T-helper 1 cell treated with Interleukin-12 subunit alpha and Interleukin-12 subunit beta and Interleukin-4 antibody, amounts not matched to agents 30 μg/mL and 1 μg/mL, for 36 hours (primary cell): Measurements from ENCODE around the gene CENPU.
"Not testable (repeated sequence)": the region's sequence is repeated elsewhere in the genome, so short reads cannot be mapped to it uniquely, and the experiment has no call there.

Experiments
- H3K27ac Mint-ChIP-seq: one replicate; pipeline ENCODE4 v1.8.0; 2021; ENCODE audit warnings: mild to moderate bottlenecking, mixed read lengths
- H3K27me3 Mint-ChIP-seq: one replicate; pipeline ENCODE4 v1.8.0; 2021; ENCODE audit warnings: low read depth, mixed read lengths
- H3K36me3 Mint-ChIP-seq: one replicate; pipeline ENCODE4 v1.8.0; 2021; ENCODE audit warnings: low read depth, mixed read lengths
- H3K4me1 Mint-ChIP-seq: one replicate; pipeline ENCODE4 v1.8.0; 2021; ENCODE audit warnings: low read depth, mixed read lengths
- H3K4me3 Mint-ChIP-seq: one replicate; pipeline ENCODE4 v1.8.0; 2021; ENCODE audit warnings: mild to moderate bottlenecking, moderate library complexity, mixed read lengths
- H3K9me3 Mint-ChIP-seq: one replicate; pipeline ENCODE4 v1.8.0; 2021; ENCODE audit warnings: mixed read lengths

Gene CENPU

DNA sequence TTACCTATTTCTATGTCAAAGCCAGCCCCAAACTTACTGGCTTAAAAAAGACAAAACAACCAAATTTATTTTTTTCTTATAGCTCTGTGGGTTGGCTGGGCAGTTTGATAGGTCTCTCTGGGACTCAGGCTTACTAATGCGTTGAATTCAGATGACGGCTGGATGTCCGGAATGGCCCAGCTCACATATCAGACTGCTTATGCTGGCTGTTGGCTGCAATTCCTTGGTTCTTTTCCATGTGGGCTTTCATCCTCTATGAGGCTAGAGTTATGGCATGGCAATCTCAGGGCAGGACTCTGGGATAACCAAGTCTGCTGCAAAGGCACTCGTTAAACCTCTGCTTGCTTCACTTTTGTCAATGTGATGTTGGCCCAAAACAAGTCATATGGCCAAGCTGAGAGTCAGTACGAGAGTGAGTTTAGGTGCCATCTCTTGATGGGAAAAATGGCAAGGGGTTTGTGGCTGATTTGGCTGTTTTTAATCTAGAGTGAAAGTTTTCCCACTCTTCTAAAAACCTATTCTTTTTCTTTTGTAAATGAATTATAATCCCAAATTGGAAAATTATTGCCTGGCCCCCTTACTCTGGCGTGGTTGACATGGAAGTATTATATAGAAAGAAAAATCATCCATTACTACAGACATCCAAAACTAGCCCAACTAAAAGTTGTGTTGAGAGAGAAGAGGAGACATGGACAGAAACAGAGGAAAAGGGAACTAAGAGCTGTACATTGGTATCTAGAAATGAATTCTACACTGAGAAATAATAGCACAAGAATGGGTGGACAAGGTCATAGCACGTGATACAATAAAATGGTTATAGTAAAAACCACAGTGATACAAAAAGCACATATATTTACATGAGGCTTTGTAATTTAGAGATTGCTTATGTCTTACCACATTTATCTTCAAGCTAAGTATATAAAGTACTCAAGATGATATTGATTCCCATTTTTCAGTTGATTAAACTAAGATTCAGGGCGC lies 77.7 kb downstream of the CENPU start:
- Mint-ChIP-seq H3K36me3 (peaks cover 16% of the 10 kb centered on the region), H3K4me1 (peaks cover 16% of the 10 kb centered on the region), H3K9me3 (no peaks in the 10 kb centered on the region), H3K27me3 (no peaks in the 10 kb centered on the region), H3K27ac (no peak overlapping the region), H3K4me3 (no peak overlapping the region)

DNA sequence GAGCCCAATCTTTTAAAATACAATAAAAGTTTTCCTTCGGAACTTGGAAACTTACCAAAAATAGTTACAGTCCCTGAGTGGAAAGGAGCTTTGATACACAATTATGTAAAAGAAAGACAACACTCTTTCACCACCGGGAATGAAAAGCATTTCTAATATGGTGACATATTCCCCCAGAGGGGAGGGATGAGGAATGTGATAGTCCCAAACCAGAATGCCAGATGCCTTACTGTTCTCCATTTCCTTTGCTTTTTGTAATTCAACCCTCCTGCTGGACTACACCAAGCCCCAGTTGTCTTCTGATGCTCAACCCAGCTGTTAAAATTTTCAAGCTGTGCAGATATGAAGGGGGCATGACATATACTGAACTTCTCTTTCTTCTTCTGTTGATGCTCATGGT lies 80.2 kb downstream of the CENPU start:
- Mint-ChIP-seq H3K36me3 (peaks cover 18% of the 10 kb centered on the region), H3K9me3 (no peaks in the 10 kb centered on the region), H3K4me1 (peaks cover 25% of the 10 kb centered on the region), H3K27ac (no peak overlapping the region), H3K4me3 (no peak overlapping the region), H3K27me3 (no peaks in the 10 kb centered on the region)

DNA sequence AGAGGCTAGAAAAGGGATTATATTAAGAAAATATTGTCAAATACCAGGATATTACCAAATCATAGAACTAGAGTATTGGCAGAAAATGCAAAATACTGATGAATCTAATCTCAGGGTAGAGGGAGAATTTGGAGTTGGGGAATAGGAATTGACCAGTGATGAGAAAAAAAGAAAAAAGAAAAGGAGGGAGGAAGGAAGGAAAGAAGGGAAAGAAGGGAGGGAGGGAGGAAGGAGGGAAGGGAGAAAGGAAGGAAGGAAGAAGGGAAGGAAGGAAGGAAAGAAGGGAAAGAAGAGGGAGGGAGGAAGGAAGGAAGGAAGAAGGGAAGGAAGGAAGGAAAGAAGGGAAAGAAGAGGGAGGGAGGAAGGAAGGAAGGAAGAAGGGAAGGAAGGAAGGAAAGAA lies 81.2 kb downstream of the CENPU start:
- H3K36me3 Mint-ChIP-seq = peaks cover 26% of the 10 kb centered on the region
- H3K9me3 Mint-ChIP-seq, H3K4me3 Mint-ChIP-seq, H3K27me3 Mint-ChIP-seq, H3K27ac Mint-ChIP-seq: not testable (repeated sequence)
- H3K4me1 Mint-ChIP-seq = peaks cover 34% of the 10 kb centered on the region

DNA sequence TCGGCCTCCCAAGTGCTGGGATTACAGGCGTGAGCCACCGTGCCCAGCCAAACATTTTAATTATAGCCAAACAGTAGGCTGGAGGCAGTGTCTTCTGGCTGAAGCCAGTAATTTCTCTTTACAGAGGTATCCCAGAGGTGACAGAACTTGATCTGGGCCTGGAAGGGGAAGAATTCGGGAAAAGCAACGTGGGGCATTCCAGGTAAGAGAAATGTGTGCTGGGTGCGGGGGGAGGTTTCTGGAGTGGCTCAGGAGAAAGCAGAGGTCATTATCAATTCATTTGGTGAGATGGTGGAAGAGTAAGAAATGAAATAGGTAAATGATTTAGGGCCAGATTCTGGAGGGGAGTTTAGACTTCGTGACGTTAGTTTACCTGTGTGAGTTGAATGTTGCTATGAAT lies 82.0 kb downstream of the CENPU start:
- no peak overlapping the region for H3K27ac Mint-ChIP-seq
- H3K36me3 Mint-ChIP-seq = peaks cover 26% of the 10 kb centered on the region
- H3K9me3 Mint-ChIP-seq = no peaks in the 10 kb centered on the region
- H3K27me3 Mint-ChIP-seq = no peaks in the 10 kb centered on the region
- H3K4me1 Mint-ChIP-seq = peaks cover 38% of the 10 kb centered on the region
- H3K4me3 Mint-ChIP-seq = no peak overlapping the region

- peaks cover 35% of the 10 kb centered on the region for H3K36me3 Mint-ChIP-seq
These were observed 83.7 kb downstream of the CENPU start for GRCh38 chr4:184649971-184650855.

GRCh38 chr4:184649026-184649970 lies 84.6 kb downstream of the CENPU start, which contains the start of the genes CASP3 and PRIMPOL:
Gene CASP3, minus strand, starts transcription at chr4:184649447. Its CDS starts 10,994 bp downstream, at chr4:184638453.
Gene PRIMPOL, plus strand, starts transcription at chr4:184649738. Its CDS starts 7,403 bp downstream, at chr4:184657141.
- Mint-ChIP-seq H3K27me3 (no peaks in the 10 kb centered on the region), H3K36me3 (peaks cover 41% of the 10 kb centered on the region), H3K9me3 (no peaks in the 10 kb centered on the region), H3K4me3 (peak within 1 kb of the TSS; percentile 99), H3K27ac (peak within 1 kb of the TSS; percentile 92), H3K4me1 (peaks cover 58% of the 10 kb centered on the region)

More at GRCh38 chr4:184649971-184650855, 83.7 kb downstream of the CENPU start:
- Mint-ChIP-seq H3K27ac (peak overlapping the region; percentile 86), H3K4me3 (peak overlapping the region; percentile 92), H3K9me3 (no peaks in the 10 kb centered on the region), H3K4me1 (peaks cover 53% of the 10 kb centered on the region), H3K27me3 (no peaks in the 10 kb centered on the region)

DNA sequence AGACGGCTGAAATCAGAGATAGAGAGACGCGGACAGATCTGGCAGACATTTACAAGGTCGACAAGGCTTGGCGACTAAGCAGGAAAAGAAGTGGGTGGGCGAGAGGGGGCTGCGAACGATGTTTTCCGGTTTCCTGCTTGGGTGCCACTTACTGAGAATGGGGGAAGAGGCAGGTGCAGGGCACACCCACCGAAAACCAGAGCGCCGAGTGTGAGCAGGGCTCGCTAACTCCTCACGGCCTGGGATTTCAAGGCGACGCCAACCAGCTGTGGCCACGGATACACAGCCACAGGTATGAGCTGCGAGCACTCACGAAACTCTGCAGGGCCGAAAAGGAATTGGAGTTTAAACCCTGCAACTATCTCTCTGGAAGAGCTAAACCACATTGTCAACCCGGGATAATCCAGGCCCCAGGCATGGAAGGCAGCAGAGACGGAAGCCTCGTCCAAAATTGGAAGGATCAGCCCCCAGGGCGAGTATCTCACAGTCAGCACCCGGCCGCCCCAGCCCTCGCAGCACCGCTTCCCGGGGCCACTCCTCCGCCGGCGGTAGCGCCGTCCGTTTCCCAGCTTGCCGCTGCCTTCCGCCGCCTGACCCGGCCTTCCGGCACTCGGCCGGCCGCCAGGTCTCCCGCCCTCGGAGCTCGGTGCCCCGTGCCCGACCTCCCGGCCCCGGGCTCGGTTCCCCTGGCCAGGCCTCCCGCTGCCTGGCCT lies 85.4 kb downstream of the CENPU start:
- H3K27me3 Mint-ChIP-seq = no peaks in the 10 kb centered on the region
- H3K4me3 Mint-ChIP-seq = peak overlapping the region; percentile 99
- H3K9me3 Mint-ChIP-seq = no peaks in the 10 kb centered on the region
- peak overlapping the region; percentile 92 for H3K27ac Mint-ChIP-seq
- H3K36me3 Mint-ChIP-seq = peaks cover 40% of the 10 kb centered on the region
- peaks cover 60% of the 10 kb centered on the region for H3K4me1 Mint-ChIP-seq

DNA sequence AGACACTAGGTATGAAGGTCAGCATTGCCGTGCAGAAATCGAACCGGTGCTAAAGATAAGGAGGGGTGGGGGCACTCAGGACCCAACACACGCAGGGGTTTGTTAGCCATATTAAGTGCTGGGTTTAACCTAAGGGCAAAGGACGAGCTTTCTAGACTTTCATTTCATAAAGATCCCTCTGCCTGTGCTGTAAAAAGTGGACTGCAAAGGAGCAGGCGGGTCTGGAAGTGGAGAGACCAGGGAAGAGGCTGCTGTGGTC lies 85.9 kb downstream of the CENPU start:
- Mint-ChIP-seq H3K36me3 (peaks cover 40% of the 10 kb centered on the region), H3K9me3 (no peaks in the 10 kb centered on the region), H3K27me3 (no peaks in the 10 kb centered on the region), H3K27ac (peak overlapping the region; percentile 92), H3K4me1 (peaks cover 59% of the 10 kb centered on the region), H3K4me3 (peak overlapping the region; percentile 99)

DNA sequence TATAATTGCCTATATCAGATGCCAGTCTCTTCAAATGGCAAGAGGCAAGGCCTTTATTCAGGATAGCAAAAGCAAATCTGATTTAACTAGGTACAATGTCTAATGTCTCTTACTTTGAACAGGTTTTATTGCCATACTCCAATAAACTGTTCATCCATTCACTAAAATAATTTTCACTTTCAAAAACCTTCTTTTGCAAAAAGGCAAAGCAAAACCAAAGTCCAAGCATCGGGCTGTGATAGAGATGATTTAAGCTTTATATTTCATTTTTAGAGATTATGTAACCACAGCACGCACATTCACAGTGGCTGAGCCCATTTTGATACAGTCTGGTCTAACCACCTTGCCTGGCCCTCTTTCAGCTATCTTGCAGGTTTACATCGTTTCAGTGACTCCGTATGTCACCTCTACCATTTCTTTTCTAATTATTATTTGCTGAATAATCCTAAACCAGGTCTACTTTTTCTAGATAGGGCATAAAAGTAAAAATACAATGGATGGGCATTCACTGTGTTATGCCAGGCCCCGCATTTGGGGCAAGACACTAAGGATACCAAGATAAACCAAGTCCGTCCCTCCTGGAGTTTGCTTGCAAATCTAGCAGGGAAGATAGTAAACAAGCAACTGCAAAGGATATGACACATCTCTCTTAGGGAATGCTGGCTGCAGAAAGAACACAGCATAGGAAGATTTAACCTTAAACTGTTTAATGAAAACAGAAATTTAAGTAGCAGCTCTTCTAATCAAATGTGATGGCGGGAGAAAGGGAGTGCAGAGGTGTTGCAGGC lies 86.4 kb downstream of the CENPU start:
- Mint-ChIP-seq H3K27me3 (no peaks in the 10 kb centered on the region), H3K4me3 (peak overlapping the region; percentile 99), H3K36me3 (peaks cover 41% of the 10 kb centered on the region), H3K27ac (peak overlapping the region; percentile 92), H3K4me1 (peaks cover 56% of the 10 kb centered on the region), H3K9me3 (no peaks in the 10 kb centered on the region)

- H3K36me3 Mint-ChIP-seq = peaks cover 50% of the 10 kb centered on the region
- no peaks in the 10 kb centered on the region for H3K27me3 Mint-ChIP-seq
- H3K27ac Mint-ChIP-seq = peak overlapping the region; percentile 8
- H3K4me1 Mint-ChIP-seq = peaks cover 61% of the 10 kb centered on the region
- peak overlapping the region; percentile 99 for H3K4me3 Mint-ChIP-seq
- H3K9me3 Mint-ChIP-seq = no peaks in the 10 kb centered on the region
These were observed 87.8 kb downstream of the CENPU start for GRCh38 chr4:184645904-184646610.

DNA sequence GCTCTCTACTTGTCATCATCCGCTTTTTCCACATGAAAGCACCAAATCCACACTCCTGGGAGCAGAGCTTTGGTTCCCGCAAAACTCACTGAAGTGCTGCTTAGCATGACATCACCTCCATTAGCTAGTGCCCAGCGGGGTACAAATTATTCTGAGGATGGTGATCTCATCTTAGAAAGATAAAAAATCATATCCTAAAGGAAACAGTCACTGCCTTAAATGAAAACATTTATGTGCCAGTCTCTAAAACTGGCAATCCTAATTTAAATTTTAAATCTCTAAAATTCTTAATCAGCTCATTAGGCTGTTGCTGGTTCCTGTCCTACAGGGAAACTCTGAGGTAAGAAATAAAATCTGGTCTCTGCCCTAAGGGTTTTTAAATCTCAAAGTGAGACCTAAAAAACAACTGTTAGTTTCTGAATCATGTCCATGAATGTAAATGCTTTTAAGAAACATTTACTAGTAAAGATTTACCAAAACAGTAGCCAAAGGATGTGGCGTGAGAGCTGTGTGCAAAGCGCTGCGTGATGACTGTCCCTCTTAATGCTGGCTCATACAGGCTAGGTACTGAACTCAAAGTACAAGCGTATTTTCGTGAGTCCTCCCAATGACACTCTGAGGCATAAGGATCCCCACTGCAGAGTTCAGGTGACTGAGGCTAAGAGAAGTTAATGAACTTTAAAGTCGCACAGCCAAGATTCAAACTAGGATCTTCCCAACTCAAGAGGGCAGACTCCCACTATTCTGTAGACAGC lies 89.2 kb downstream of the CENPU start:
- peak overlapping the region; percentile 63 for H3K4me3 Mint-ChIP-seq
- H3K36me3 Mint-ChIP-seq = peaks cover 51% of the 10 kb centered on the region
- no peaks in the 10 kb centered on the region for H3K9me3 Mint-ChIP-seq
- H3K4me1 Mint-ChIP-seq = peaks cover 62% of the 10 kb centered on the region
- peak overlapping the region; percentile 66 for H3K27ac Mint-ChIP-seq
- no peaks in the 10 kb centered on the region for H3K27me3 Mint-ChIP-seq
